HG03103 (cell line): ENCODE measurements around the gene UBE2H.
"Not testable (repeated sequence)": the region's sequence is repeated elsewhere in the genome, so short reads cannot be mapped to it uniquely, and the experiment has no call there.

Source experiments
- ATAC-seq: cut with Tn5 transposase; IDR thresholded peaks from one replicate; pipeline ENCODE4 v1.9.1; 2021; ENCODE audit warnings: low read depth; ENCODE audit not compliant: unreplicated experiment

The UBE2H gene

GRCh38 chr7:129911790-129912189 lies 41.0 kb downstream of the UBE2H start:
- no peak for ATAC-seq

- no peak for ATAC-seq
These were observed 43.1 kb downstream of the UBE2H start for GRCh38 chr7:129909669-129910068.

GRCh38 chr7:129908181-129908580 lies 44.6 kb downstream of the UBE2H start:
- no peak for ATAC-seq

- ATAC-seq: no peak
These were observed 45.5 kb downstream of the UBE2H start for GRCh38 chr7:129907122-129907736.

- ATAC-seq: no peak
These were observed 46.1 kb downstream of the UBE2H start for GRCh38 chr7:129906700-129907099.

- ATAC-seq: peak; percentile 84
These were observed 48.8 kb downstream of the UBE2H start for GRCh38 chr7:129903935-129904334.

GRCh38 chr7:129902788-129903422 lies 49.9 kb downstream of the UBE2H start:
- ATAC-seq: no peak

GRCh38 chr7:129898502-129899160 lies 54.1 kb downstream of the UBE2H start:
- no peak for ATAC-seq

- ATAC-seq: no peak
These were observed 54.8 kb downstream of the UBE2H start for GRCh38 chr7:129898007-129898406.

GRCh38 chr7:129896568-129897382 lies 56.0 kb downstream of the UBE2H start:
- no peak for ATAC-seq

GRCh38 chr7:129894184-129894583 lies 58.6 kb downstream of the UBE2H start:
- ATAC-seq: not testable (repeated sequence)

GRCh38 chr7:129890090-129890489 lies 62.7 kb downstream of the UBE2H start:
- ATAC-seq: no peak

GRCh38 chr7:129889133-129889844 lies 63.5 kb downstream of the UBE2H start:
- no peak for ATAC-seq

- ATAC-seq: no peak
These were observed 64.9 kb downstream of the UBE2H start for GRCh38 chr7:129887865-129888264.

GRCh38 chr7:129886818-129887186 lies 66.0 kb downstream of the UBE2H start:
- ATAC-seq: no peak

GRCh38 chr7:129886167-129886817 lies 66.5 kb downstream of the UBE2H start:
- no peak for ATAC-seq

GRCh38 chr7:129884495-129884894 lies 68.3 kb downstream of the UBE2H start:
- no peak for ATAC-seq

GRCh38 chr7:129883151-129883550 lies 69.6 kb downstream of the UBE2H start:
- ATAC-seq: no peak

GRCh38 chr7:129882531-129882930 lies 70.2 kb downstream of the UBE2H start:
- ATAC-seq: no peak

GRCh38 chr7:129877146-129877792 lies 75.5 kb downstream of the UBE2H start:
- ATAC-seq: no peak
